Measurements from ENCODE around the gene LNPEP. TPM values are rescaled to one million over a fixed set of nuclear protein-coding genes. Genes with fewer than 3 reads are reported as not detected.

Gene LNPEP
- total RNA-seq, 6 experiments from 2014 or later, result 20.2 to 23.9 (median 22.6) TPM

- Mint-ChIP-seq H3K9me3 (no peaks in the 10 kb centered on the region), H3K27ac (no peak overlapping the region), H3K4me3 (no peak overlapping the region), H3K36me3 (ENCODE audit: low read depth) (no peaks in the 10 kb centered on the region), H3K27me3 (ENCODE audit: insufficient read depth) (no peaks in the 10 kb centered on the region), H3K4me1 (ENCODE audit: low read depth) (peaks cover 14% of the 10 kb centered on the region)
- no peak for DNase-seq
- TF ChIP-seq CTCF (IDR thresholded peaks at IDR 0.05), result no peak
Observed at GRCh38 chr5:96999856-97000255, 64.0 kb downstream of the LNPEP start.

GRCh38 chr5:97000391-97000790, 64.5 kb downstream of the LNPEP start:
- Mint-ChIP-seq H3K4me3 (no peak overlapping the region), H3K9me3 (no peaks in the 10 kb centered on the region), H3K27ac (no peak overlapping the region), H3K27me3 (ENCODE audit: insufficient read depth) (no peaks in the 10 kb centered on the region), H3K36me3 (ENCODE audit: low read depth) (no peaks in the 10 kb centered on the region), H3K4me1 (ENCODE audit: low read depth) (peaks cover 12% of the 10 kb centered on the region)
- TF ChIP-seq CTCF (IDR thresholded peaks at IDR 0.05), result no peak
- DNase-seq, result no peak

GRCh38 chr5:97002983-97003382, 67.1 kb downstream of the LNPEP start:
- peak; percentile 2 for DNase-seq
- Mint-ChIP-seq H3K27ac (no peak overlapping the region), H3K9me3 (no peaks in the 10 kb centered on the region), H3K27me3 (ENCODE audit: insufficient read depth) (no peaks in the 10 kb centered on the region), H3K36me3 (ENCODE audit: low read depth) (no peaks in the 10 kb centered on the region), H3K4me3 (no peak overlapping the region), H3K4me1 (ENCODE audit: low read depth) (peaks cover 18% of the 10 kb centered on the region)
- no peak for TF ChIP-seq CTCF (IDR thresholded peaks at IDR 0.05)

- no peak for TF ChIP-seq CTCF (IDR thresholded peaks at IDR 0.05)
- H3K4me1 Mint-ChIP-seq (ENCODE audit: low read depth), result peaks cover 18% of the 10 kb centered on the region
- no peaks in the 10 kb centered on the region; the same call in 1 of the 2 replicates for H3K36me3 Mint-ChIP-seq (ENCODE audit: low read depth)
- H3K27me3 Mint-ChIP-seq (ENCODE audit: insufficient read depth), result no peaks in the 10 kb centered on the region
- no peak overlapping the region for H3K4me3 Mint-ChIP-seq
- H3K9me3 Mint-ChIP-seq, result no peaks in the 10 kb centered on the region
- no peak overlapping the region for H3K27ac Mint-ChIP-seq
- no peak for DNase-seq
Observed at GRCh38 chr5:97004423-97005060, 68.7 kb downstream of the LNPEP start.

GRCh38 chr5:97006454-97007060, 70.7 kb downstream of the LNPEP start:
- Mint-ChIP-seq H3K9me3 (no peaks in the 10 kb centered on the region), H3K4me1 (ENCODE audit: low read depth) (peaks cover 18% of the 10 kb centered on the region), H3K27ac (no peak overlapping the region), H3K36me3 (ENCODE audit: low read depth) (no peaks in the 10 kb centered on the region; the same call in 1 of the 2 replicates), H3K27me3 (ENCODE audit: insufficient read depth) (no peaks in the 10 kb centered on the region), H3K4me3 (no peak overlapping the region)
- peak; percentile 4 for DNase-seq
- no peak for TF ChIP-seq CTCF (IDR thresholded peaks at IDR 0.05)

Measured in HFFc6 (cell line).